ENCODE data around the gene ZIC1.

DNA sequence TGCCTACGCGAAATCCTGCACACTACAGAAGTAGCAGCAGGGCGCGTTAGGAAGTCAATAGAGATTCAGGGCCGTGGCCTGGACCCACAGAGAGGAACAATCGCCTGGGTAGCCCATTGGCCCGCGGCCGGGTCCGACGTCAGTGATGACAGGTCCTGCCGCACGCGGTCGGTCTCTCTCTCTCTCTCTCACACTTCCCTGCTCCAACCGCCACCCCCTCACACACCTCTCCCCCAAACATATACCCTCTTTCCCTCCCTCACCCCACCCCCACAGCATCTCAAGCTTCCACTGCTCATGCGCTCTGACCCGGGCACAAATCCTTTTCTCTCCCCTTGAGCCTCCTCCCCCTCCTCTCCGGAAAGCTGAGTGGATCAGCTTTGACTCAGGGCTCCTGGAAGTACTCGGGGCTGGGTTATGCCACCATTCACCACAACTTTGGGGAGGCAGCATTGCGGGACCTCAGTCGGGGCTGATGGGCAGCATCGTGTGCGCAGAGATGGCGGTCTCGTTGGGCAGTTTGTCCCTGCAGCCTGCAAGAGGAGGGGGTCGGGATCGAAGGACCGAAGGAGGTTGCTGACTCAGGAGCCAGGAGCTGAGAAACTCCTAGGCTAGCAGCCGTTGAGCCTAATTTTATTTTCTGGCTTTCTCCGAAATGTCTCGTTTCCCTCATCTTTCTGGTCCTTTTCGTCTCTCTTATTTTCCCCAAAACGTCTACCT, 11.8 kb upstream of the ZIC1 start:
- TF ChIP-seq POLR2A (IDR thresholded peaks at IDR 0.05) (no peak), EP300 (IDR thresholded peaks at IDR 0.05) (no peak)
